ENCODE results near the gene IGFBP2. TPM values are rescaled to one million over a fixed set of nuclear protein-coding genes. Genes with fewer than 3 reads are reported as not detected.

IGFBP2 gene
- total and polyA plus RNA-seq, 7 experiments from 2014 or later, result 0.18 to 58.9 TPM; not detected in 5

GRCh38 chr2:216632346-216632951, 771 bp upstream of the IGFBP2 start:
- Mint-ChIP-seq H3K4me3 (peak overlapping the region; percentile 76 to 92 (median 84)), H3K9me3 (peaks cover 0 to 2% (median 0%) of the 10 kb centered on the region in 11 donors), H3K27ac (peak overlapping the region in 1 of 9 donors; percentile 46), H3K4me1 (peaks cover 15 to 39% (median 27%) of the 10 kb centered on the region in 7 donors), H3K36me3 (peaks cover 0 to 4% (median 0%) of the 10 kb centered on the region in 5 donors), H3K27me3 (peaks cover 58 to 81% (median 62%) of the 10 kb centered on the region in 5 donors)
- no peak for ATAC-seq
- ChIA-PET CTCF (no interaction called here), POLR2A (no interaction called here)
- H3K4me1 ChIP-seq (ENCODE audit: control insufficient read depth in 2 of 2, insufficient read depth in 2 of 2, low read length in 2 of 2), result peaks cover 0 to 11% of the 10 kb centered on the region in 2 donors
- no peak for DNase-seq
- no peak overlapping the region for H3K4me3 ChIP-seq (ENCODE audit: low read length)
- no peaks in the 10 kb centered on the region for H3K36me3 ChIP-seq (ENCODE audit: control insufficient read depth in 2 of 3, insufficient read depth in 3 of 3, low read length in 3 of 3)
- H3K9me3 ChIP-seq (ENCODE audit: control insufficient read depth in 2 of 3, low read length in 3 of 3), result no peaks in the 10 kb centered on the region
- H3K27me3 ChIP-seq (ENCODE audit: control insufficient read depth in 2 of 2, insufficient read depth in 2 of 2, low read length in 2 of 2), result no peaks in the 10 kb centered on the region
- intact Hi-C loops (cut with micrococcal nuclease), result no loop called here
- no peak overlapping the region for H3K27ac ChIP-seq (ENCODE audit: low read depth, low read length)

GRCh38 chr2:216633616-216634369, 573 bp downstream of the IGFBP2 start:
- DNase-seq (peak in 1 of 9 donors; percentile 37), ATAC-seq (peak; percentile 7)
- Histone ChIP-seq H3K27me3 (ENCODE audit: control insufficient read depth in 2 of 2, insufficient read depth in 2 of 2, low read length in 2 of 2) (no peaks in the 10 kb centered on the region), H3K27ac (ENCODE audit: low read depth, low read length) (no peak overlapping the region), H3K9me3 (ENCODE audit: control insufficient read depth in 2 of 3, low read length in 3 of 3) (no peaks in the 10 kb centered on the region), H3K4me1 (ENCODE audit: control insufficient read depth in 2 of 2, insufficient read depth in 2 of 2, low read length in 2 of 2) (peaks cover 0 to 11% of the 10 kb centered on the region in 2 donors), H3K4me3 (ENCODE audit: low read length) (no peak overlapping the region), H3K36me3 (ENCODE audit: control insufficient read depth in 2 of 3, insufficient read depth in 3 of 3, low read length in 3 of 3) (no peaks in the 10 kb centered on the region)
- ChIA-PET POLR2A (no interaction called here), CTCF (no interaction called here)
- H3K27me3 Mint-ChIP-seq, result peaks cover 62 to 71% (median 67%) of the 10 kb centered on the region in 5 donors
- peaks cover 0 to 4% (median 0%) of the 10 kb centered on the region in 5 donors for H3K36me3 Mint-ChIP-seq
- peaks cover 15 to 41% (median 27%) of the 10 kb centered on the region in 7 donors for H3K4me1 Mint-ChIP-seq
- peak overlapping the region in 1 of 9 donors; percentile 62 for H3K27ac Mint-ChIP-seq
- H3K4me3 Mint-ChIP-seq, result peak overlapping the region; percentile 66 to 91 (median 78)
- intact Hi-C loops (cut with micrococcal nuclease), result loop anchor here in 1 of 2 donors (2.0 kb wide), 1 partner anchor 27 kb away; no protein-coding TSS in a partner anchor
- H3K9me3 Mint-ChIP-seq, result peaks cover 0 to 3% (median 0%) of the 10 kb centered on the region in 11 donors

GRCh38 chr2:216634370-216635148, 1.3 kb downstream of the IGFBP2 start:
- CTCF ChIA-PET, result no interaction called here
- ATAC-seq, result no peak

DNA sequence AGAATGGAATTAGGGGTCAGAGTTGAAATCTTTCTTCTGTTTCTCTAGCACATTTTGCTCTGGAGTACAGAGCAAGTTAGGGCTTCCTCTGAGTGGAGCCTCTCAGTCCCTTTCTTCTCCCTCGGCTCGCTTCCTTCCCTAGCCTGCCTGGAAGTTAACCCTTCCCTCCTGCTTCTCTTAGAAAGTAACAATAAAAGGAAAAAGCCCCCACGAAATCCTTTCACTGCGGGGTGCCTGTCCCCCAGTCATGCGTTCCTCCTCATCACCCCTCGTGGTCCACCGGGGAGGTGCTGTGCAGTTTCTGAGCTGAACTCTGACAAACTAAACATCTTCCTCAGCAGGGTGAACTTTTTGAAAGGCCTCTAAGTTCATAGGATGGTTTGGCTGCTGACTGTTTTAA, 2.0 kb downstream of the IGFBP2 start:
- Histone ChIP-seq H3K27ac (ENCODE audit: low read depth, low read length) (no peak overlapping the region), H3K36me3 (ENCODE audit: control insufficient read depth in 2 of 3, insufficient read depth in 3 of 3, low read length in 3 of 3) (no peaks in the 10 kb centered on the region), H3K4me1 (ENCODE audit: control insufficient read depth in 2 of 2, insufficient read depth in 2 of 2, low read length in 2 of 2) (peaks cover 0 to 11% of the 10 kb centered on the region in 2 donors), H3K4me3 (ENCODE audit: low read length) (no peak overlapping the region), H3K9me3 (ENCODE audit: control insufficient read depth in 2 of 3, low read length in 3 of 3) (no peaks in the 10 kb centered on the region), H3K27me3 (ENCODE audit: control insufficient read depth in 2 of 2, insufficient read depth in 2 of 2, low read length in 2 of 2) (no peaks in the 10 kb centered on the region)
- DNase-seq (no peak), ATAC-seq (no peak)
- ChIA-PET POLR2A (no interaction called here), CTCF (no interaction called here)
- Mint-ChIP-seq H3K4me3 (peak overlapping the region; percentile 4 to 90 (median 69)), H3K9me3 (peaks cover 0 to 3% (median 0%) of the 10 kb centered on the region in 11 donors), H3K4me1 (peaks cover 15 to 41% (median 27%) of the 10 kb centered on the region in 7 donors), H3K27ac (peak overlapping the region in 2 of 9 donors; percentile 24 to 64), H3K27me3 (peaks cover 56 to 74% (median 65%) of the 10 kb centered on the region in 5 donors), H3K36me3 (peaks cover 0 to 5% (median 4%) of the 10 kb centered on the region in 5 donors)
- intact Hi-C loops (cut with micrococcal nuclease), result loop anchor here in 1 of 2 donors (2.0 kb wide), 1 partner anchor 28 kb away; no protein-coding TSS in a partner anchor

More at GRCh38 chr2:216634370-216635148, 1.3 kb downstream of the IGFBP2 start:
- H3K9me3 ChIP-seq (ENCODE audit: control insufficient read depth in 2 of 3, low read length in 3 of 3), result no peaks in the 10 kb centered on the region
- POLR2A ChIA-PET, result no interaction called here
- H3K36me3 Mint-ChIP-seq, result peaks cover 0 to 4% (median 2%) of the 10 kb centered on the region in 5 donors
- intact Hi-C loops (cut with micrococcal nuclease), result loop anchor here in 1 of 2 donors (2.0 kb wide), 1 partner anchor 28 kb away; no protein-coding TSS in a partner anchor
- peaks cover 15 to 41% (median 27%) of the 10 kb centered on the region in 7 donors for H3K4me1 Mint-ChIP-seq
- H3K4me3 ChIP-seq (ENCODE audit: low read length), result no peak overlapping the region
- H3K36me3 ChIP-seq (ENCODE audit: control insufficient read depth in 2 of 3, insufficient read depth in 3 of 3, low read length in 3 of 3), result no peaks in the 10 kb centered on the region
- peaks cover 58 to 73% (median 68%) of the 10 kb centered on the region in 5 donors for H3K27me3 Mint-ChIP-seq
- DNase-seq, result no peak
- H3K9me3 Mint-ChIP-seq, result peaks cover 0 to 3% (median 0%) of the 10 kb centered on the region in 11 donors
- H3K27me3 ChIP-seq (ENCODE audit: control insufficient read depth in 2 of 2, insufficient read depth in 2 of 2, low read length in 2 of 2), result no peaks in the 10 kb centered on the region
- H3K27ac ChIP-seq (ENCODE audit: low read depth, low read length), result no peak overlapping the region
- H3K4me1 ChIP-seq (ENCODE audit: control insufficient read depth in 2 of 2, insufficient read depth in 2 of 2, low read length in 2 of 2), result peaks cover 0 to 11% of the 10 kb centered on the region in 2 donors
- H3K27ac Mint-ChIP-seq, result no peak overlapping the region
- H3K4me3 Mint-ChIP-seq, result peak overlapping the region; percentile 66 to 91 (median 78)

DNA sequence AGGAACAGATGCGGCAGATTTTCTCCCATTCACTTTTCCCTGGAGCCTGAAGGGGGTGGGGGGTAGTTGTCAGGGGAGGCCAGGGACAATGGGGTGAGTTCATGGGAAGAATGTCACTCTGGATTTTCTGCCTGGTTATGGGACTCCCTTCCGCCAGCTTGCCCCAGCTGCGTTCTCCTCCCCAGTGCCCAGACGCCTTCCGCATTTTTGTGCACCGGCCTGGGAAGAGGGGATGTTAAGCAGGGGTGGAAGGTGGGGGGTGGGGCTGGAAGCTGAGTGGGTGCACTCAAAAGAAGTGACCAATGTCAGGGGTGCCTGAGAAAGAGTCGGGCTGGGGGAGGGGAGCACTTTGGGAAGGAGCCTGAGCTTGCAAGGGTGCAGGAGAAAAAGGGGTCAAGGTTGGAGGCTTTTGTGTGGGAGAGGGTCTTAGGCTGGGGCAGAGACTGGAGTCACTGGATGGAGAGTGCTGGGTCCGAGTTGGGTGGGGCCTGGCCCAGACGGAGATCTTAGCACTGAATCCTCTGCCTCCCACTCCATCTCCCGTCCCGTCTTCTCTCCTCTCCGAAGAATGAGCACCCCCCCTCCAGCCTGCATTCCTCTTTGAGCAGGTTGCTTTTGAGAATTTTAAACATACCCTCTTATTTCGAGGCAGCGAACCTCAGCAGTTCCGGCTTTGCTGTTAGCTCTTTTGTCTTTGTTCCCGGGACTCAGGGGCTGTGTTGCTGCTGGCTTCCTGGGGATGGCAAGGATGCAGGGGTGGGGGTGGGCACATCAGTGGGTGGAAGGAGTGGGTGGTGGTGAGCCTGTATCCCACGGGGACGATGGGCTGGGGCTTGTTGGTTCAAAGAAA, 2.7 kb downstream of the IGFBP2 start:
- ATAC-seq (no peak), DNase-seq (no peak)
- intact Hi-C loops (cut with micrococcal nuclease), result loop anchor here in 1 of 2 donors (2.0 kb wide), 1 partner anchor 29 kb away; no protein-coding TSS in a partner anchor
- peak overlapping the region in 8 of 10 donors; percentile 11 to 90 (median 72) for H3K4me3 Mint-ChIP-seq
- no peaks in the 10 kb centered on the region for H3K27me3 ChIP-seq (ENCODE audit: control insufficient read depth in 2 of 2, insufficient read depth in 2 of 2, low read length in 2 of 2)
- H3K9me3 ChIP-seq (ENCODE audit: control insufficient read depth in 2 of 3, low read length in 3 of 3), result no peaks in the 10 kb centered on the region
- H3K9me3 Mint-ChIP-seq, result peaks cover 0 to 3% (median 0%) of the 10 kb centered on the region in 11 donors
- H3K36me3 Mint-ChIP-seq, result peaks cover 0 to 7% (median 4%) of the 10 kb centered on the region in 5 donors
- peaks cover 0 to 11% of the 10 kb centered on the region in 2 donors for H3K4me1 ChIP-seq (ENCODE audit: control insufficient read depth in 2 of 2, insufficient read depth in 2 of 2, low read length in 2 of 2)
- CTCF ChIA-PET, result no interaction called here
- H3K27me3 Mint-ChIP-seq, result peaks cover 54 to 72% (median 66%) of the 10 kb centered on the region in 5 donors
- no peaks in the 10 kb centered on the region for H3K36me3 ChIP-seq (ENCODE audit: control insufficient read depth in 2 of 3, insufficient read depth in 3 of 3, low read length in 3 of 3)
- POLR2A ChIA-PET, result no interaction called here
- H3K27ac Mint-ChIP-seq, result peak overlapping the region in 1 of 9 donors; percentile 24
- H3K27ac ChIP-seq (ENCODE audit: low read depth, low read length), result no peak overlapping the region
- H3K4me3 ChIP-seq (ENCODE audit: low read length), result no peak overlapping the region
- peaks cover 15 to 41% (median 27%) of the 10 kb centered on the region in 7 donors for H3K4me1 Mint-ChIP-seq
